Vagina (tissue), 2 donors: ENCODE data around the gene SLC7A8.

Source experiments
- CTCF ChIP-seq, 3 experiments: fragments of 450-650 bp in 2 of 3; fragments of 200-600 bp in 1 of 3; sonication (generic) in 1 of 3; IDR thresholded peaks; one replicate each; pipeline ENCODE4 v1.5.1; 2017 to 2019; ENCODE audit warnings: antibody characterized with exemption in 3 of 3, mild to moderate bottlenecking in 2 of 3, moderate library complexity in 2 of 3
- POLR2A ChIP-seq, 2 donors: fragments of 450-650 bp; IDR thresholded peaks; one replicate each; pipeline ENCODE4 v1.6.1; 2017; ENCODE audit warnings: antibody characterized with exemption in 2 of 2, mild to moderate bottlenecking in 2 of 2, moderate library complexity in 2 of 2

GRCh38 chr14:23106747-23107045 is 76.8 kb downstream of the SLC7A8 start:
- TF ChIP-seq POLR2A (IDR thresholded peaks at IDR 0.05) (no peak), CTCF (IDR thresholded peaks at IDR 0.05) (no peak)
